SK-N-SH (cell line): ENCODE results near the gene PRKG1.

Experiments
- CTCF ChIP-seq: fragments of 200-600 bp; sonication (generic); IDR thresholded peaks from 2 replicates; pipeline ENCODE4 v1.6.1; 2017; ENCODE audit warnings: antibody characterized with exemption, mild to moderate bottlenecking, moderate library complexity
- FOXJ3 ChIP-seq: sonication (generic); formaldehyde crosslinking; IDR thresholded peaks from 2 replicates; pipeline ENCODE4 v1.5.1; 2020; ENCODE audit warnings: mild to moderate bottlenecking, missing genetic modification reagents
- JUND ChIP-seq: IDR thresholded peaks from 2 replicates; pipeline ENCODE4 v1.4.0; 2012
- POLR2AphosphoS5 ChIP-seq: IDR thresholded peaks from 2 replicates; pipeline ENCODE4 v1.6.1; 2012; ENCODE audit warnings: low read depth, low read length
- TCF12 ChIP-seq: IDR thresholded peaks from 2 replicates; pipeline ENCODE4 v1.4.0; 2012
- USF2 ChIP-seq: fragments of 150-350 bp; IDR thresholded peaks from 2 replicates; pipeline ENCODE4 v1.6.1; 2017; ENCODE audit warnings: antibody characterized with exemption, low read length, low read depth, borderline replicate concordance

- TF ChIP-seq USF2, result no peak
- no peak for TF ChIP-seq POLR2AphosphoS5
- TF ChIP-seq TCF12, result no peak
- no peak for TF ChIP-seq JUND
- TF ChIP-seq FOXJ3 (CRISPR knock-in tag), result no peak
- TF ChIP-seq CTCF, result no peak
These were observed 1031.0 kb downstream of the PRKG1 start for GRCh38 chr10:52105301-52105700.
